Natural killer cell treated with Interleukin-12 subunit alpha and Interleukin-12 subunit beta and Interleukin-15 and Interleukin-18, amount 100 ng/mL, for 72 hours (primary cell): ENCODE data around the gene SLC27A6. TPM values are rescaled to one million over a fixed set of nuclear protein-coding genes. Genes with fewer than 3 reads are reported as not detected.

Experiments used
- ATAC-seq, 2 donors: fragments of 150-1000 bp; cut with Tn5 transposase in 1 of 2; sonication (Bioruptor Pico), chemical (Tn5 transposase) in 1 of 2; 2 replicates each; pipeline ENCODE4 v1.10.0; 2021
- DNase-seq: peaks from one replicate; pipeline ENCODE4 v3.0.0; 2022; ENCODE audit warnings: low spot score
- H3K27ac Mint-ChIP-seq, 2 donors: 1 replicate in 1 of 2; 2 replicates in 1 of 2; pipeline ENCODE4 v1.8.0; 2022; ENCODE audit warnings: mixed read lengths in 2 of 2, mild to moderate bottlenecking in 1 of 2, moderate library complexity in 1 of 2
- H3K27me3 Mint-ChIP-seq, 2 donors: 1 replicate in 1 of 2; 2 replicates in 1 of 2; pipeline ENCODE4 v1.8.0; 2022; ENCODE audit warnings: mixed read lengths in 2 of 2
- H3K36me3 Mint-ChIP-seq: one replicate; pipeline ENCODE4 v1.8.0; 2022; ENCODE audit warnings: mixed read lengths
- H3K4me1 Mint-ChIP-seq, 2 donors: 1 replicate in 1 of 2; 2 replicates in 1 of 2; pipeline ENCODE4 v1.8.0; 2022; ENCODE audit warnings: low read depth in 2 of 2, mixed read lengths in 2 of 2, mild to moderate bottlenecking in 1 of 2
- H3K4me3 Mint-ChIP-seq: one replicate; pipeline ENCODE4 v1.8.0; 2022; ENCODE audit warnings: mixed read lengths
- H3K9me3 Mint-ChIP-seq: 2 replicates; pipeline ENCODE4 v1.8.0; 2022; ENCODE audit warnings: mixed read lengths
- total RNA-seq, 2 donors: library from RNA; stranded (reverse); gene quantifications; one replicate each; pipeline ENCODE4 v1.2.3, GENCODE V29; 2022

SLC27A6 gene
- total RNA-seq, 2 donors from 2014 or later = not detected

DNA sequence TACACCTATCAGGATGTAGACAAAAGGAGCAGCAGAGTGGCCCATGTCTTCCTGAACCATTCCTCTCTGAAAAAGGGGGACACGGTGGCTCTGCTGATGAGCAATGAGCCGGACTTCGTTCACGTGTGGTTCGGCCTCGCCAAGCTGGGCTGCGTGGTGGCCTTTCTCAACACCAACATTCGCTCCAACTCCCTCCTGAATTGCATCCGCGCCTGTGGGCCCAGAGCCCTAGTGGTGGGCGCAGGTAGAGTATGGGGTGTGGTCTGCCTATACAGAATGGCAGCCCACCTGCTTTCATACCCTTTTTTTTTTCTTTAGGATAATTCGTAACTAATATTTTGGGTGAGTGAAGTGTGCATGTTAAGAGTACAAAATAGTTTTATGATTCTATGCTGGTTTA is 1.1 kb downstream of the SLC27A6 start:
- DNase-seq (no peak), ATAC-seq (no peak)
- Mint-ChIP-seq H3K4me1 (no peaks in the 10 kb centered on the region), H3K36me3 (peaks cover 6% of the 10 kb centered on the region), H3K27ac (no peak overlapping the region), H3K27me3 (peaks cover 6 to 7% of the 10 kb centered on the region in 2 donors), H3K9me3 (peaks cover 18% of the 10 kb centered on the region), H3K4me3 (no peak overlapping the region)

GRCh38 chr5:128966846-128967245 is 1.6 kb downstream of the SLC27A6 start:
- Mint-ChIP-seq H3K4me3 (no peak overlapping the region), H3K4me1 (no peaks in the 10 kb centered on the region), H3K9me3 (peaks cover 20% of the 10 kb centered on the region), H3K36me3 (peaks cover 4% of the 10 kb centered on the region), H3K27me3 (peaks cover 6 to 7% of the 10 kb centered on the region in 2 donors), H3K27ac (no peak overlapping the region)
- DNase-seq = no peak
- ATAC-seq = no peak

DNA sequence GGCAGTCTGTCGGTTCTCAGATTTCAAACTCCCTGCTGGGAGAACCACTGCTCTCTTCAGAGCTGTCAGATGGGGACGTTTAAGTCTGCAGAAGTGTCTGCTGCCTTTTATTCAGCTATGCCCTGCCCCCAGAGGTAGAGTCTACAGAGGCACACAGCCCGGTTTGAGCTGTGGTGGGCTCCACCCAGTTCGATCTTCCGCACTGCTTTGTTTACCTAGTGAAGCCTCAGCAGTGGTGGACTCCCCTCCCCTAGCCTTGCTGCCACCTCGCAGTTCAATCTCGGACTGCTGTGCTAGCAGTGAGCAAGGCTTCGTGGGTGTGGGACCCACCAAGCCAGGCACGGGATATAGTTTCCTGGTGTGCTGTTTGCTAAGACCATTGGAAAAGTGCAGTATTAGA is 8.0 kb downstream of the SLC27A6 start:
- Mint-ChIP-seq H3K36me3 (peaks cover 7% of the 10 kb centered on the region), H3K9me3 (peaks cover 21% of the 10 kb centered on the region), H3K27me3 (no peaks in the 10 kb centered on the region), H3K4me3 (no peak overlapping the region), H3K27ac (no peak overlapping the region), H3K4me1 (no peaks in the 10 kb centered on the region)
- no peak for DNase-seq
- ATAC-seq = no peak

- Mint-ChIP-seq H3K9me3 (peaks cover 21% of the 10 kb centered on the region), H3K4me3 (no peak overlapping the region), H3K27ac (no peak overlapping the region), H3K4me1 (no peaks in the 10 kb centered on the region), H3K27me3 (no peaks in the 10 kb centered on the region), H3K36me3 (peaks cover 7% of the 10 kb centered on the region)
- no peak for ATAC-seq
- no peak for DNase-seq
These were observed 9.3 kb downstream of the SLC27A6 start for GRCh38 chr5:128974567-128974966.

- H3K4me1 Mint-ChIP-seq = no peaks in the 10 kb centered on the region
- no peak for DNase-seq
- no peaks in the 10 kb centered on the region for H3K36me3 Mint-ChIP-seq
These were observed 14.5 kb downstream of the SLC27A6 start for GRCh38 chr5:128979761-128980160.

DNA sequence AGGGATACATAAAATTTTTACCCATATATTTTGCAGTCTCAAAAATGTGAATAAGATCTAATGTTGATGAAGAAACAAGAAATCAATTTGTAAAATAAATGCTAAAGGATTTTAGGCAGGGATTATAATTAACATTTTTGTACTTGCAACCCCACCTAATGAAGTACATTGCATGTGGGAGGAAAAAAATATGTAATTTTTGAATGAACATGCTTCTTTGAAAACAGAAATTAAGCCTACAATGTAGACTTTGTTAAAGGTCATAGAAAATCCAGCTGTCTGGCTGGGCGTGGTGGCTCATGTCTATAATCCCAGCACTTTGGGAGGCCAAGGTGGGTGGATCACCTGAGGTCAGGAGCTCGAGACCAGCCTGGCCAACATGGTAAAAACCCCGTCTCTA is 15.6 kb downstream of the SLC27A6 start:
- H3K27ac Mint-ChIP-seq = no peak overlapping the region
- no peaks in the 10 kb centered on the region for H3K4me1 Mint-ChIP-seq

More at GRCh38 chr5:128979761-128980160, 14.5 kb downstream of the SLC27A6 start:
- H3K27ac Mint-ChIP-seq = no peak overlapping the region
- no peak for ATAC-seq
- H3K9me3 Mint-ChIP-seq = no peaks in the 10 kb centered on the region
- no peak overlapping the region for H3K4me3 Mint-ChIP-seq
- H3K27me3 Mint-ChIP-seq = no peaks in the 10 kb centered on the region

DNA sequence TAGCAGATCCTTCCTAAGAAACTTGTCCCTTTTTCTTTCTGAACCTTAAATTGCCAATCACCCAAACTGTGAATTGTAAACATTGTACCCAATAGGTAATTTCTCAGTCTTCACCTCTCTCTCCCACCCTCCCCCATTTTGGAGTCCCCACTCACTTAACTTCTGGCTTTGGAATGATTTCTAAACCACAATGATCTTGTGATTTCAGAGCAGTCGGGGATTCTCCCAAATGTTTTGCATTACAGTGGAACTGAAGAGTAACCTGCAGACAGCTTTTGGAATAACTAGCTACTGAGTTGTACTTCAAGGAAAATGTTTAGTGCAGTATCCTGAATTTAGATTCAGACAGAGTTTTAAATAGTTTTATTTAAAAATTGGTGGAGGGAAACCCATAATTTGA is 19.2 kb downstream of the SLC27A6 start:
- DNase-seq = no peak

More for the DNA sequence above, 15.6 kb downstream of the SLC27A6 start:
- Mint-ChIP-seq H3K36me3 (no peaks in the 10 kb centered on the region), H3K27me3 (no peaks in the 10 kb centered on the region), H3K4me3 (no peak overlapping the region), H3K9me3 (no peaks in the 10 kb centered on the region)
- DNase-seq (no peak), ATAC-seq (no peak)

GRCh38 chr5:128988476-128988875 is 23.2 kb downstream of the SLC27A6 start:
- H3K27me3 Mint-ChIP-seq = no peaks in the 10 kb centered on the region
- no peak overlapping the region for H3K4me3 Mint-ChIP-seq
- ATAC-seq (no peak), DNase-seq (no peak)
- no peaks in the 10 kb centered on the region for H3K36me3 Mint-ChIP-seq
- no peak overlapping the region for H3K27ac Mint-ChIP-seq
- H3K4me1 Mint-ChIP-seq = no peaks in the 10 kb centered on the region
- no peaks in the 10 kb centered on the region for H3K9me3 Mint-ChIP-seq

More for the DNA sequence above, 19.2 kb downstream of the SLC27A6 start:
- Mint-ChIP-seq H3K27me3 (no peaks in the 10 kb centered on the region), H3K36me3 (no peaks in the 10 kb centered on the region), H3K27ac (no peak overlapping the region), H3K4me1 (no peaks in the 10 kb centered on the region), H3K9me3 (no peaks in the 10 kb centered on the region), H3K4me3 (no peak overlapping the region)
- ATAC-seq = no peak

DNA sequence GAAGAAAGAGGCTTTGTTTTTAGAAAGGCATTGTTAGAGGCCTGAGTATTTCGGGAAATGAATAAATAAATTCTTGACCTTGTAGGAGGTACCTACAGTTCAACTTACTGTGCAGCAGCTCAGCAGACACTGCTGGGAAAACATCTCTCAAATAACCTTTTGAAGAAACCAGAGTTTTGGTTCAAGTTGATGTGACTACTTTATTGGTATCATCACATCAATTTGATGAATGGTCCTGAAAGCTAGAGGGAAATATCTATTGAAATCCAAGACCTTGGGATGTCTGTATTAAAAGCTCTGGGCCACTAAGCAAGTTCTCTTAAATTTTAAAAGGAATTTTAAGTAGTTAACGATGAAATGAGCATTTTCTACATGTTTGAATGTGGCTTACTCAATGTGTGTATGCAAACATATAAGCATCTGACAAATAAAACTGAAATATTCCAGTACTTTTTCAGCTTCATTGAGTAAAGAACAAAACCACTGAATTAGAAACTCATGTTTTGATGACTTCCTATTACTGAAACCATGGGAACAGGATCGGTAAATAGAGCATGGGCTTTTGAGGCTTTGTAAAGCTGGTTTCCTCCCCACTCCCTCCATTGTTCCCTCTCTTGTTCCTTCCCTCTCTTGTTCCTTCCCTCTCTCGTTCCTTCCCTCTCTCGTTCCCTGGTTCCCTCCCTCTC is 36.7 kb downstream of the SLC27A6 start:
- Mint-ChIP-seq H3K36me3 (no peaks in the 10 kb centered on the region), H3K27ac (no peak overlapping the region), H3K4me3 (no peak overlapping the region), H3K9me3 (peaks cover 4% of the 10 kb centered on the region), H3K27me3 (no peaks in the 10 kb centered on the region), H3K4me1 (no peaks in the 10 kb centered on the region)
- ATAC-seq = no peak
- DNase-seq = no peak

DNA sequence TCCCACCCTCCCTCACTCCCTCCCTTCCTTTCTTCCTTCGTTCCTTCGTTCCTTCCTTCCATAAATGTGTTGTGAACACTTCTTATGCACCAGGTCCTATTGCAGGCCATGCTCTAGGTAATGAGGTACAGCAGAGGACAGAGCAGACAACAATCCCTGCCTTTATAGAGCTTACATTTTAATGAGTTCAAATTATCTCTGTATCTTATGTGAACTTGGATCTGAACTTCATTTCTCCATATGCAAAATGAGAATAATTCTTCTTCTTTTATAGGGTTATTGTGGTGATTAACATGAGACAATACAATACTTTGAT is 37.2 kb downstream of the SLC27A6 start:
- no peak overlapping the region for H3K4me3 Mint-ChIP-seq
- no peaks in the 10 kb centered on the region for H3K36me3 Mint-ChIP-seq
- H3K27ac Mint-ChIP-seq = no peak overlapping the region
- peaks cover 4% of the 10 kb centered on the region for H3K9me3 Mint-ChIP-seq
- ATAC-seq = no peak
- DNase-seq = no peak
- no peaks in the 10 kb centered on the region for H3K4me1 Mint-ChIP-seq
- no peaks in the 10 kb centered on the region for H3K27me3 Mint-ChIP-seq

DNA sequence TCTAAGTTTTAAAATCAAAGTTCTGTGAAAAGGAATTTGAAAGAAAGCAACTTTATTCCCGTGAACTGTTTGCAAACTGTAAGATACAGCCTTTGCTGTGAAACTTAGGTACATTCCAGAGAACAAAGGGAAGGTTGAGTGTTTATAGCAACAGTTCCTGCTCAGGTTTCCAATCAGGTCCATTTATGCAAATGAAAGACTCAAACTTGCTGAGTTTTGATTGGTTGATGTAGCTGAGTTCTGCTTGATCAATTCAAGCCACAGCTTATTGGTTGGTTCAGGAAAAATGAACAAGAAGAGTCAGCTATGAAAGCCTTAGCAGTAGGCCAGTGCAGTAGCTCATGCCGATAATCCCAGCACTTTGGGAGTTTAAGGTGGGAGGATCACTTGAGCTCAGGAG is 37.9 kb downstream of the SLC27A6 start:
- no peaks in the 10 kb centered on the region for H3K27me3 Mint-ChIP-seq
- H3K4me3 Mint-ChIP-seq = no peak overlapping the region
- no peaks in the 10 kb centered on the region for H3K36me3 Mint-ChIP-seq
- no peak for ATAC-seq
- H3K4me1 Mint-ChIP-seq = no peaks in the 10 kb centered on the region
- no peak overlapping the region for H3K27ac Mint-ChIP-seq
- peaks cover 4% of the 10 kb centered on the region for H3K9me3 Mint-ChIP-seq
- DNase-seq = no peak

DNA sequence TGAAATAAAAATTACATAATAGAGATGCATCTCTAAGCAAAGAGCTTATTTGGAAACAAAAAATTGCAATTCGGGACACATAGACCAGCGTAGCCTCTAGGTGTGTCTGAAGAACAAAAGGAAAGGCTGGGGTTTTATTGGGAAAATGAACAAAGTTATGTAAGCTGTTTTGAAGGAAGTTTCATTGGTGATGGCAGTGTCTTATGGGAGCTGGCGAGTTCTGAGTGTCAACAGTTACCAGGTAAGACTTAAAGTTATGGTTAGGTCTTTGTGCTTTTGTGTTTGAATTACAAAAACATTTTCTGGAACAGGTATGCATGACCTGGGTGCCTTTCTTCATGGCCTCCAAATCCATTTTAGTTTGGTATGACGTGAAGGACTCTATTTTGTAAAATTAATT is 48.9 kb downstream of the SLC27A6 start:
- Mint-ChIP-seq H3K9me3 (no peaks in the 10 kb centered on the region), H3K27ac (no peak overlapping the region), H3K27me3 (peaks cover 0 to 1% of the 10 kb centered on the region in 2 donors), H3K36me3 (no peaks in the 10 kb centered on the region), H3K4me1 (no peaks in the 10 kb centered on the region), H3K4me3 (no peak overlapping the region)
- DNase-seq (no peak), ATAC-seq (no peak)

GRCh38 chr5:129018837-129019236 is 53.5 kb downstream of the SLC27A6 start:
- DNase-seq (no peak), ATAC-seq (no peak)
- H3K9me3 Mint-ChIP-seq = no peaks in the 10 kb centered on the region
- H3K36me3 Mint-ChIP-seq = no peaks in the 10 kb centered on the region
- H3K27me3 Mint-ChIP-seq = peaks cover 0 to 11% of the 10 kb centered on the region in 2 donors
- no peaks in the 10 kb centered on the region for H3K4me1 Mint-ChIP-seq
- H3K4me3 Mint-ChIP-seq = no peak overlapping the region
- H3K27ac Mint-ChIP-seq = no peak overlapping the region

DNA sequence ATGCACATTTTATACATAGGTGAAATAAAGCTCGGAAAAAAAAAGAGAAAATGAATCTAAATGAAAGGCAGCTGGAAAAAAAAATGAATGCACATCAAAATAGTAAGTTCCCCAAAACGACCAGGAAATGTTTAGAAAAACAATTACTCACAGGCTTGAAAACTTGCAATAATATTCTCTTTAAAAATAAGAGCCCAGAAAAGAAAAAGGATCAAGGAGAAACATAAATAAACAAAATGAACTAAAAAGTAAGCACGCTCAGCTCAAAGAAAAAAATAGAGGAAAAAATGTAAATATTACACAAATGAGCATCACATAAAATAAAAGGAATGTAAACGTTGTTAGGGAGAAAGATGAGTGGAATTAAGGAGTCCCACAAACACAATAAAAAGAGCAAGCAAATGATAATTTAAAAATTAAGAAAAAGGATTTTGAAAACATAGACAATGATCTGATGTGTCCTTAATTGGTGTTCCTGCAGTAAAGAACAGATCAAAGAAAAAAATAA is 54.2 kb downstream of the SLC27A6 start:
- no peaks in the 10 kb centered on the region for H3K36me3 Mint-ChIP-seq

DNA sequence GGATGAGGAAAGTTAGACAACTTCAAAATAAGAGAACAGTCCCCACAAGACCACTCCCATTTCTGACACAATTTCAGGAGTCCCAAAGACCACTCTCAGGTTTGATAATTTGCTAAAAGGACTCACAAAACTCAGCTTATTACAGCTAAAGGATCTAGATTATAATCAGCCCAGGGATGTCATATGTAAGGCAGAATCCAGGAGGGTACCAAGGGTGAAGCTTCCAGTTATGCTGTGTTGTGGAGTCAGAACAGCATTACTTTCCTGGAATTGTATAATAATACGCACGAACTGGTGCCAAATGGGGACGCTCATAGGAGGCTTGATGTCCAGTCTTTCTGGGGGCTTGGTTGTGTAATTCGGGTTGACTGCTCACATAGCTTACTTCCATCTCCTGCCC is 55.4 kb downstream of the SLC27A6 start:
- DNase-seq (no peak), ATAC-seq (no peak)
- Mint-ChIP-seq H3K4me3 (no peak overlapping the region), H3K27me3 (peaks cover 2 to 11% of the 10 kb centered on the region in 2 donors), H3K9me3 (peaks cover 4% of the 10 kb centered on the region), H3K36me3 (no peaks in the 10 kb centered on the region), H3K4me1 (no peaks in the 10 kb centered on the region), H3K27ac (no peak overlapping the region)

More for the DNA sequence above, 54.2 kb downstream of the SLC27A6 start:
- H3K4me3 Mint-ChIP-seq = no peak overlapping the region
- H3K9me3 Mint-ChIP-seq = no peaks in the 10 kb centered on the region
- no peak for DNase-seq
- no peak overlapping the region for H3K27ac Mint-ChIP-seq
- no peaks in the 10 kb centered on the region for H3K4me1 Mint-ChIP-seq
- peaks cover 0 to 11% of the 10 kb centered on the region in 2 donors for H3K27me3 Mint-ChIP-seq
- no peak for ATAC-seq
